ENCODE measurements around the gene CALHM5.
"Not testable (repeated sequence)": the region's sequence is repeated elsewhere in the genome, so short reads cannot be mapped to it uniquely, and the experiment has no call there.

The CALHM5 gene

DNA sequence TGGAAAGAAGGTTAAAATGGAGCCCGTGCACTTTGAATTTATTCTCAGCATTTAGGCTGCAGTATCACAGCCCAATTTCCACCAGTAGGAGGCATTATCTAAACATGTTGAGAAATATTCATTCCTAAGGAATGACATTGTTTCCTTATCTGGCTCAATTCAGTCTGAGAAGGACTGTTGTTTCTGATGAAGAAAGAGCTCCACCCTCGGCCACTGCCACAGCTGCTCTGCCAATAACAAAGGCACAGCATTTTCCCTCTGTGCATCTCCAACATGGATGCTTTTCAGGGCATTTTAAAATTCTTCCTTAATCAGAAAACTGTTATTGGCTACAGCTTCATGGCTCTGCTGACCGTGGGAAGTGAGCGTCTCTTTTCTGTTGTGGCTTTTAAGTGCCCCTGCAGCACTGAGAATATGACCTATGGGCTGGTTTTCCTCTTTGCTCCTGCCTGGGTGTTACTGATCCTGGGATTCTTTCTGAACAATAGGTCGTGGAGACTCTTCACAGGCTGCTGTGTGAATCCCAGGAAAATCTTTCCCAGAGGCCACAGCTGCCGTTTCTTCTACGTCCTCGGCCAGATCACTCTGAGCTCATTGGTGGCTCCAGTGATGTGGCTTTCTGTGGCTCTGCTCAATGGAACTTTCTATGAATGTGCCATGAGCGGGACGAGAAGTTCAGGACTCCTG lies at the start of gene CALHM5:
CALHM5 (plus strand) TSS at position 216 of the 687 bp plus-strand sequence; CDS start at position 274, 58 bp downstream.
- no peak for FAIRE-seq

- no peak for FAIRE-seq
Observed at GRCh38 chr6:116461932-116462885, 49.2 kb upstream of the CALHM5 start.

GRCh38 chr6:116463301-116463700 lies 48.1 kb upstream of the CALHM5 start:
- no peak for FAIRE-seq

- no peak for FAIRE-seq
Observed at GRCh38 chr6:116465246-116465645, 46.2 kb upstream of the CALHM5 start.

DNA sequence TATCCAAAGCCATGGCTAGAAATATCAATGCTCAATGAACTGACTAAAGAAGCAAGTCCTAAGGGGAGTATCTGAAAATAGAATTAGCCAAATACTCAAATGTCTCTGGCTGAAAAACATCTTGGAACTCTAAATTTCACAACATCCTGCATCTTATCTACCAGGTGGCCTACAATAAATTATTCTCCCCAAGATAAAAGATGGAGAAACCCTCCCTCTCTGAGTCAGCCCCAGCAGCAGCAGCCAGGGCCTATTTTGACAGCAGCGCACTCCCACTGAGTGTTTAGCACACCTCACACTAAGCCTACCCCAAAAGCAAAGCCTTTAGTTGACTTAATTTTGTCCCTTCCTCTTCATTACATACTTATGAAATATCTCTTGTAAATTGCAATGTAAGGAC lies 44.3 kb upstream of the CALHM5 start:
- FAIRE-seq, result no peak

DNA sequence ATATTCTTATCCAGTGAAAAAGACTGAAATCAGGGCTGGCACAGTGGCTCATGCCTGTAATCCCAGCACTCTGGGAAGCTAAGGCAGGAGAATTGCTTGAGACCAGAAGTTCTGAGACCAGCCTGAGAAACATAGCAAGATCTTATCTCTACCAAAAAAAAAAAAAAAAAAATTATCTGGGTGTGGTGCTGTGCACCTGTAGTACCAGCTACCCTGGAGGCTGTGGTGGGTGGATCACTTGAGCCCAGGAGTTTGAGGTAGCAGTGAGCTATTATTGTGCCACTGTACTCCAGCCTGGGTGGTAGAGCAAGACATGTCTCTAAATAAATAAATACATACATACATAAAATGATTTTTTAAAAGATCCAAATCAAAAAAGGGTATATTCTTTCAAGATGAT lies 43.9 kb upstream of the CALHM5 start:
- no peak for FAIRE-seq

- FAIRE-seq, result no peak
Observed at GRCh38 chr6:116468293-116468692, 43.1 kb upstream of the CALHM5 start.

- no peak for FAIRE-seq
Observed at GRCh38 chr6:116471531-116471930, 39.9 kb upstream of the CALHM5 start.

- FAIRE-seq, result no peak
Observed at GRCh38 chr6:116472706-116473105, 38.7 kb upstream of the CALHM5 start.

DNA sequence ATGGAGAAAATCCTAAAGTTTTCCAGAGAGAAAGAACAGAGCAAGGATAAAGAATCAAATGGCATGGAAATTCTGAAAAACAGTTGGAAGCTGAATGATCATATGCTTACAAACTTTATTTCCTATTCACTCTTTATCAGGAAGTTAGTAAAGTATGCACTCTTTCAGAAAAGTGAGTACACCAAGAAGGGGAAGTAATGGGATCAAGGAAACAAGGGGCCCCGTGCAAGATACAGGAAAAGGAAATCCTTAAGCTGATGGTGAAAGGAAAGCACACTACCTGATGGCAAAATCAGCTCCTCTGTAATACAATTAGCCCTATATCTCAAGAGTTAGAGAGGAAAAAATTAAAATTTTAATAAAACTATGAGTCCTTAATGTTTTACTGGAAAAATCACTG lies 36.3 kb upstream of the CALHM5 start:
- no peak for FAIRE-seq

DNA sequence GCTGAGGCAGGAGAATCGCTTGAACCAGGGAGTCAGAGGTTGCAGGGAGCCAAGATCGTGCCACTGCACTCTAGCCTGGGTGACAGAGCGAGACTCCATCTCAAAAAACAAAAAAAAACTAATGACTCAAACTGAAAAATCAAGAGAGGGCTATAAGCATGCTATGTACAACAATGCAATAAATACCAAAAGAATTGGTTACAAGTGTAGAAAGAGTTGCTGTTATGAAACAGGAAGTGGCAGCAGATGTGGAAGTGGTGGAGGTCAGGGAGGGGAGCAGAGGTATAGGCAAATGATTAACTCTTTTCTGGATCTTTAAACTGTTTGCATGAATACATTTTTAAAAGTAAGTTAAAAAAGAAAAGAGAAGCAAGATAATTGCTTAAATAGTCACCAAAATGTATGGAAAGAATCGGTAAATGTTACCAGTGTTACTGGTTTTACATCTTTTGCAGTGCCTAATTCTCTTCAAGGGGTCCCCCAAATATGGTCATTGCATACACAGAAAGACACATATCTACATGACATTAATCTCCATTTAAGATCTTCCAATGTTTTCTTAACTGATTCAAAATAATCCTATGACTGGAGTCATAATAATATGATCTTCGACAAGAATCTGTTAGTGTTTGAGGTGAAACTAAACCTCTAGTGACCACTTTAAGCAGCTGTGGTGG lies 35.3 kb upstream of the CALHM5 start:
- FAIRE-seq, result no peak

DNA sequence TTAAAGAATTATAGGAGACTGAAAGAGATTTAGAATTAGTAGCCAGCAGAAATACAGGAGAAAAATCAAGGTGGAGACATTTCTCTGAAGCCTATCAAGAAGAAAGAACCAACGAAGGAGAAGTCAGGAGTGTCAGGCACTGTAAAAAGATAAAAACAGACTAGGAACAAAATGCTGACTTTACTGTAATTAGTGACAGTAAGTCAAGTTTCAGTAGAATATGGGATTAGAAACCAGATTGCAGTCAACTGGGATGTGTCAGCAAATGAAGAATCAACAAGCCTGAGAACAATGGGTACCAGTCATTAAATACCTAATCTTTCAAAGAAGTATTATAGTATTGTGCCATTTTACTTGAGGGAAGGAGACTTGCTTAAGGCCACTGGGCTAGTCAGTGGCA lies 28.7 kb upstream of the CALHM5 start:
- no peak for FAIRE-seq

DNA sequence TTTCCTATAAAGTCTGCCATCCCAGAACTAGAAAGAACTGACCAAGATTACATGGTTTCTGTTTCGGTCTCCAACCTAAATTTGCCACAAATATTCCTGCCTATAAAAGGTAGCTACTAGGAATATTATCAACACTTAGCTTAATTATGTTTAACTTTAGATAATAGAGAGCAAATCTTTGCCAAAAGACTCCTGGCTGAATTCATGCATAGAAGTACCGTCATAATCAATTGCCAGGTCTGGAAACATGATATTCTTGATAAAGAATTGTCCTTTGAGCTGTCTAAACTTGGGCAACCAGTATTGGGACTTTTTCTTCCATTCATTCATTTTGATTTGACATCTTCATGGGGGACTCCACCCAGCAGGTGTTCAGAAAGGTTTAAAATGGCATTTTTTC lies 27.8 kb upstream of the CALHM5 start:
- FAIRE-seq, result no peak

DNA sequence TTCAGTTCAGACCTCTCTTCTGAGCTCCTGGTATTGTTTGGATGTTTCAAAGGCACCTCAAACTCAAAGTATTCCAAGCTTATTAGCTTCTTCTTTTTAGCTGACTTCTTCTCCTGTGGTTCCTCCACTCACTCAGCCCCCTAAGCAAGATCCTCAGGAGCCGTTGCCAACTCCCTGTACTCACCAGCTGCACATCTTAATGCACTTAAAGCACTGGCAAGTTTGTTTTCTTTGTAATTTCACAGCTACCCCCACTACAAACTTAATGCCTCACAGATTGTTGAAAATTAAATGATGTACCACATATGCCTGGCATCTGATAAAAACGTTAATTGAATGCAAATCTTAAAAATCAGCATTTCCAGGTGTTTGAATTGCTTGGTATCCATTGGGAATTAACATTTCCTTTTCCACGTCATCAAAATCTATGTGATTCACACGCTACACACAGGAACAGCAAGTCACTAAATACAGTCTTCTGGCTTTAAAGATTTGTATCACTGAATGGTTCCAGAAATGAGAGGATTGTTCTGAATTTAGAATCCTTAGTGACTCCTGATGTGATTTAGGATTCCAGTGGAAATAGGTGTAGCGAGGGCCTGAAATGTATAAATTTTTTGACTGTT lies 25.8 kb upstream of the CALHM5 start:
- FAIRE-seq, result no peak

GRCh38 chr6:116491610-116492330 lies 19.7 kb upstream of the CALHM5 start:
- no peak for FAIRE-seq

GRCh38 chr6:116492331-116493067 lies 18.9 kb upstream of the CALHM5 start:
- no peak for FAIRE-seq

- FAIRE-seq, result not testable (repeated sequence)
Observed at GRCh38 chr6:116495161-116495560, 16.3 kb upstream of the CALHM5 start.

- FAIRE-seq, result no peak
Observed at GRCh38 chr6:116497113-116497676, 14.2 kb upstream of the CALHM5 start.

DNA sequence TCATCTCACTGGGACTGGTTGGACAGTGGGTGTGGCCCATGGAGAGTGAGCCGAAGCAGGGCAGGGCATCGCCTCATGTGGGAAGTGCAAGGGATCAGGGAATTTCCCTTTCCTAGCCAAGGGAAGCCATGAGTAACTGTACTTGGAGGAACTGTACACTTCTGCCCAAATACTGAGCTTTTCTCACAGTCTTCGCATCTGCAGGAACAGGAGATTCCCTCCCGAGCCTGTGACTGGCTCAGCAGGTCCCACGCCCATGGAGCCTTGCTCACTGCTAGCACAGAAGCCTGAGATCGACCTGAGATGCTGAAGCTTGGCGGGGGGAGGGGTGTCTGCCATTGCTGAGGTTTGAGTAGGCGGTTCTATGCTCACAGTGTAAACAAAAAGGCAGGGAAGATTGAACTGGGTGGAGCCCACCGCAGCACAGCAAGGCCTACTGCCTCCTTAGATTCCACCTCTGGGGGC lies 10.4 kb upstream of the CALHM5 start:
- FAIRE-seq, result no peak

- FAIRE-seq, result no peak
Observed at GRCh38 chr6:116507324-116507723, 4.1 kb upstream of the CALHM5 start.

DNA sequence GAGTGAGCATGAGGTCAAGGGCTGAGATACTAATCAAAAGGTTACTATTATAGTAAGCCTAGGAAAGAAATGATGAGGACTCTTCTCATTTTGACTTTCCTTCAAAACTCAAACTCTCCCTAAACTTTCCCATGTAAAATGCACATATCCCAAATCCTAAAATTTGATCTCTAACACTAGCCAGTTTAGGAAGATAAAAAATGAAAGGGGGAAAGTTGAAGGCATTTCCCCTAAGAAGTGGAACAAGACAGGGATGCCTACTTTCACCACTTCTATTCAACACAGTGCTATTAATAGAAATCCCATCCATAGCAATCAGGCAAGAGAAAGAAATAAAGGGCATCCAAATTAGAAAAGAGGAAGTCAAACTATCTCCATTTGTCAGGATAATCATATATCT lies 2.9 kb upstream of the CALHM5 start:
- FAIRE-seq, result no peak

All from colon (tissue), 2 donors.